CD4-positive, alpha-beta T cell treated with Interleukin-1 beta for 1 hour (primary cell): ENCODE data around the gene WSB1.

Experiments
- DNase-seq, 2 donors: peaks; one replicate each; pipeline ENCODE4 v3.0.0-alpha.2; 2020 to 2022

Gene WSB1

GRCh38 chr17:27362503-27362902 is 68.6 kb downstream of the WSB1 start:
- DNase-seq: no peak

GRCh38 chr17:27362909-27363308 is 69.0 kb downstream of the WSB1 start:
- DNase-seq: no peak

- DNase-seq: no peak
Measured at GRCh38 chr17:27363326-27363725, 69.4 kb downstream of the WSB1 start.
